Right lobe of liver (tissue), 4 donors: ENCODE results near the gene CPNE1.

Experiments
- POLR2A ChIP-seq: fragments of 450-650 bp; IDR thresholded peaks from one replicate; pipeline ENCODE4 v1.6.1; 2017; ENCODE audit warnings: antibody characterized with exemption, mild to moderate bottlenecking
- TF ChIP-seq, protein P1 (sequence below), 4 donors: fragments of 200-600 bp in 3 of 4; fragments of 450-650 bp in 1 of 4; IDR thresholded peaks; one replicate each; pipeline versions ENCODE4 v1.5.1 to v1.8.0; 2016 to 2022; ENCODE audit warnings: antibody characterized with exemption in 4 of 4, mild to moderate bottlenecking in 2 of 4
- donor health status: DM: no; HTN: no; CAD: no.
- donor health status: DM: no; HTN: no; CAD: no.
- donor health status: DM: no; HTN: yes; CAD: no.

DNA sequence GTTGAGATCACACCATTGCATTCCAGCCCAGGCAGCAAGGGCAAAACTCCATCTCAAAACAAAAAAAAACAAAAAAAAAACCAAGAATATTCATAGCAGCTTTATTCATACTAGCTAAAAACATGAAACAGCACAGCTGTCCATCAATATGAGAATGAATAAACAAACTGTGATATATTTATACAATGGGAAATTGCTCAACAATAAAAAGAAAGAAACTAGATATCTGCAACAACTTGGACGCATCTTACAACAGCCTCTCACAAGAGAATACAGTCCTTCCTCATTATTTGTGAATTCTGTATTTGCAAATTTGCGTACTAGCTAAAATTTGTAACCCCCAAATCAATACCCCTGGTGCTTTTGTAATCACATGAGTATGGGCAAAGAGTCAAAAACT lies 77.3 kb downstream of the CPNE1 start:
- TF ChIP-seq POLR2A, result no peak
- TF ChIP-seq, protein P1, sequence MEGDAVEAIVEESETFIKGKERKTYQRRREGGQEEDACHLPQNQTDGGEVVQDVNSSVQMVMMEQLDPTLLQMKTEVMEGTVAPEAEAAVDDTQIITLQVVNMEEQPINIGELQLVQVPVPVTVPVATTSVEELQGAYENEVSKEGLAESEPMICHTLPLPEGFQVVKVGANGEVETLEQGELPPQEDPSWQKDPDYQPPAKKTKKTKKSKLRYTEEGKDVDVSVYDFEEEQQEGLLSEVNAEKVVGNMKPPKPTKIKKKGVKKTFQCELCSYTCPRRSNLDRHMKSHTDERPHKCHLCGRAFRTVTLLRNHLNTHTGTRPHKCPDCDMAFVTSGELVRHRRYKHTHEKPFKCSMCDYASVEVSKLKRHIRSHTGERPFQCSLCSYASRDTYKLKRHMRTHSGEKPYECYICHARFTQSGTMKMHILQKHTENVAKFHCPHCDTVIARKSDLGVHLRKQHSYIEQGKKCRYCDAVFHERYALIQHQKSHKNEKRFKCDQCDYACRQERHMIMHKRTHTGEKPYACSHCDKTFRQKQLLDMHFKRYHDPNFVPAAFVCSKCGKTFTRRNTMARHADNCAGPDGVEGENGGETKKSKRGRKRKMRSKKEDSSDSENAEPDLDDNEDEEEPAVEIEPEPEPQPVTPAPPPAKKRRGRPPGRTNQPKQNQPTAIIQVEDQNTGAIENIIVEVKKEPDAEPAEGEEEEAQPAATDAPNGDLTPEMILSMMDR (IDR thresholded peaks at IDR 0.05), result no peak
